Colonic mucosa (tissue), 4 donors: ENCODE measurements around the gene RPLP2. TPM values are rescaled to one million over a fixed set of nuclear protein-coding genes. Genes with fewer than 3 reads are reported as not detected.

Experiments used
- DNase-seq: peaks from one replicate; pipeline ENCODE4 v3.0.0-alpha.2; 2020
- H3K27ac ChIP-seq: fragments of 200-600 bp; one replicate; pipeline ENCODE4 v1.8.0; 2021
- H3K27me3 ChIP-seq: fragments of 200-600 bp; one replicate; pipeline ENCODE4 v1.8.0; 2021
- H3K36me3 ChIP-seq: fragments of 200-600 bp; one replicate; pipeline ENCODE4 v1.8.0; 2021
- H3K4me1 ChIP-seq: fragments of 200-600 bp; one replicate; pipeline ENCODE4 v1.8.0; 2021; ENCODE audit warnings: mild to moderate bottlenecking
- H3K4me3 ChIP-seq: fragments of 200-600 bp; one replicate; pipeline ENCODE4 v1.8.0; 2021
- H3K9ac ChIP-seq, 2 donors: one replicate each; pipeline ENCODE4 v1.7.0; 2013; ENCODE audit warnings: control low read depth in 2 of 2, low read depth in 2 of 2, low read length in 2 of 2
- H3K9me3 ChIP-seq: fragments of 200-600 bp; one replicate; pipeline ENCODE4 v1.8.0; 2021
- CTCF ChIP-seq: fragments of 200-600 bp; IDR thresholded peaks from one replicate; pipeline ENCODE4 v1.8.0; 2022; ENCODE audit warnings: antibody characterized with exemption, mild to moderate bottlenecking
- intact Hi-C: fragments of 100-400 bp; cut with DNase I; formaldehyde crosslinking; loops from one replicate; pipeline ENCODE4 v1.14.1; 2022
- total RNA-seq, 2 donors: library from RNA; stranded (reverse); fragmentation: NEBNext Ultra II Directional in 1 of 2; extraction: Animal tissue kit (Norgen Biotek cat#: 25700) in 1 of 2; gene quantifications; one replicate each; pipeline ENCODE4 v1.2.1, GENCODE V29; 2021
- donor health status: healthy.
- donor health status: DM: no; HTN: no; CAD: no.
- donor health status: DM: no; HTN: no; CAD: no.

RPLP2 gene
- total RNA-seq, 2 donors from 2014 or later, result 2,068 to 2,303 TPM

- H3K4me3 ChIP-seq, result peak overlapping the region; percentile 8
- no peaks in the 10 kb centered on the region for H3K9me3 ChIP-seq
- peaks cover 18% of the 10 kb centered on the region for H3K27me3 ChIP-seq
- no peak for TF ChIP-seq CTCF
- H3K9ac ChIP-seq, result peak overlapping the region; percentile 39 to 90
- H3K27ac ChIP-seq, result no peak overlapping the region
- intact Hi-C loops, result no loop called here
- no peaks in the 10 kb centered on the region for H3K36me3 ChIP-seq
- peaks cover 39% of the 10 kb centered on the region for H3K4me1 ChIP-seq
- DNase-seq, result no peak
Observed at GRCh38 chr11:829847-830294, 20.1 kb downstream of the RPLP2 start.

- H3K36me3 ChIP-seq, result no peaks in the 10 kb centered on the region
- TF ChIP-seq CTCF, result no peak
- H3K4me1 ChIP-seq, result peaks cover 35% of the 10 kb centered on the region
- peak overlapping the region; percentile 39 to 90 for H3K9ac ChIP-seq
- no peak overlapping the region for H3K27ac ChIP-seq
- H3K9me3 ChIP-seq, result no peaks in the 10 kb centered on the region
- DNase-seq, result peak; percentile 90
- peak overlapping the region; percentile 8 for H3K4me3 ChIP-seq
- peaks cover 18% of the 10 kb centered on the region for H3K27me3 ChIP-seq
- intact Hi-C loops, result no loop called here
Observed at GRCh38 chr11:830295-831117, 20.7 kb downstream of the RPLP2 start.

GRCh38 chr11:831118-831864 is 21.5 kb downstream of the RPLP2 start:
- Histone ChIP-seq H3K4me1 (peaks cover 31% of the 10 kb centered on the region), H3K27ac (no peak overlapping the region), H3K27me3 (peaks cover 18% of the 10 kb centered on the region), H3K9ac (peak overlapping the region in 1 of 2 donors; percentile 50), H3K9me3 (no peaks in the 10 kb centered on the region), H3K36me3 (no peaks in the 10 kb centered on the region), H3K4me3 (no peak overlapping the region)
- intact Hi-C loops, result no loop called here
- no peak for DNase-seq
- TF ChIP-seq CTCF, result no peak

GRCh38 chr11:831961-832528 is 22.3 kb downstream of the RPLP2 start:
- Histone ChIP-seq H3K27me3 (peaks cover 18% of the 10 kb centered on the region), H3K4me1 (peaks cover 31% of the 10 kb centered on the region), H3K27ac (peak overlapping the region; percentile 67), H3K9me3 (no peaks in the 10 kb centered on the region), H3K4me3 (peak overlapping the region; percentile 77), H3K9ac (peak overlapping the region; percentile 79 to 88), H3K36me3 (peaks cover 5% of the 10 kb centered on the region)
- DNase-seq, result no peak
- no peak for TF ChIP-seq CTCF
- intact Hi-C loops, result no loop called here

GRCh38 chr11:832529-833113 is 22.9 kb downstream of the RPLP2 start, which contains the start of gene CD151:
Gene CD151, plus strand, starts transcription at chr11:832952. Its CDS starts 3,118 bp downstream, at chr11:836070.
- intact Hi-C loops, result no loop called here

More at GRCh38 chr11:832529-833113, 22.9 kb downstream of the RPLP2 start, which contains the start of gene CD151:
- H3K27ac ChIP-seq, result peak within 1 kb of the TSS; percentile 89
- peaks cover 11% of the 10 kb centered on the region for H3K36me3 ChIP-seq
- H3K4me1 ChIP-seq, result peaks cover 30% of the 10 kb centered on the region
- peaks cover 13% of the 10 kb centered on the region for H3K27me3 ChIP-seq
- DNase-seq, result no peak
- H3K9ac ChIP-seq, result peak within 1 kb of the TSS; percentile 93
- peak within 1 kb of the TSS; percentile 77 for H3K4me3 ChIP-seq
- H3K9me3 ChIP-seq, result no peaks in the 10 kb centered on the region
- TF ChIP-seq CTCF, result no peak
